Esophagus (tissue), 2 donors: ENCODE results near the gene CLEC4G. TPM values are rescaled to one million over a fixed set of nuclear protein-coding genes. Genes with fewer than 3 reads are reported as not detected.

ENCODE experiments used
- H3K27ac ChIP-seq, 2 donors: one replicate each; pipeline ENCODE4 v1.5.1; 2013; ENCODE audit warnings: low read depth in 2 of 2, mild to moderate bottlenecking in 2 of 2, inconsistent platforms in 1 of 2, low read length in 1 of 2, moderate library complexity in 1 of 2
- H3K27me3 ChIP-seq, 2 donors: one replicate each; pipeline ENCODE4 v1.6.1; 2013; ENCODE audit warnings: low read length in 2 of 2, control low read depth in 1 of 2, mild to moderate bottlenecking in 1 of 2; ENCODE audit not compliant: insufficient read depth in 2 of 2, control insufficient read depth in 1 of 2
- H3K36me3 ChIP-seq, 2 donors: one replicate each; pipeline ENCODE4 v1.6.1; 2013; ENCODE audit warnings: low read length in 1 of 2; ENCODE audit not compliant: control insufficient read depth in 2 of 2, insufficient read depth in 2 of 2
- H3K4me1 ChIP-seq, 2 donors: one replicate each; pipeline ENCODE4 v1.6.1; 2013; ENCODE audit warnings: low read length in 1 of 2; ENCODE audit not compliant: control insufficient read depth in 2 of 2, insufficient read depth in 2 of 2
- H3K4me3 ChIP-seq, 2 donors: one replicate each; pipeline ENCODE4 v1.5.1; 2013; ENCODE audit warnings: low read length in 2 of 2, mild to moderate bottlenecking in 2 of 2, low read depth in 1 of 2, moderate library complexity in 1 of 2
- H3K9me3 ChIP-seq, 2 donors: one replicate each; pipeline ENCODE4 v1.6.1; 2013; ENCODE audit warnings: mild to moderate bottlenecking in 2 of 2, low read depth in 1 of 2, low read length in 1 of 2, moderate library complexity in 1 of 2; ENCODE audit not compliant: control insufficient read depth in 2 of 2, insufficient read depth in 1 of 2
- WGBS, 2 donors: extraction: QIAGEN DNeasy Blood & Tissue Kit; methylation state at CpG; one replicate each; pipeline ENCODE4 v1.1.7; 2013; 5-methylcytosine and 5-hydroxymethylcytosine counted together
- polyA plus RNA-seq, 2 donors: library from polyadenylated mRNA; stranded (reverse); fragments of 200-250 nt; gene quantifications; one replicate each; pipeline ENCODE4 v1.2.3, GENCODE V29; 2013
- donor health status: healthy with polysubstance abuse.
- donor health status: Bipolar disorder and iron deficiency.

The CLEC4G gene
- polyA plus RNA-seq, 2 donors, result 0.27 TPM; not detected in 1

DNA sequence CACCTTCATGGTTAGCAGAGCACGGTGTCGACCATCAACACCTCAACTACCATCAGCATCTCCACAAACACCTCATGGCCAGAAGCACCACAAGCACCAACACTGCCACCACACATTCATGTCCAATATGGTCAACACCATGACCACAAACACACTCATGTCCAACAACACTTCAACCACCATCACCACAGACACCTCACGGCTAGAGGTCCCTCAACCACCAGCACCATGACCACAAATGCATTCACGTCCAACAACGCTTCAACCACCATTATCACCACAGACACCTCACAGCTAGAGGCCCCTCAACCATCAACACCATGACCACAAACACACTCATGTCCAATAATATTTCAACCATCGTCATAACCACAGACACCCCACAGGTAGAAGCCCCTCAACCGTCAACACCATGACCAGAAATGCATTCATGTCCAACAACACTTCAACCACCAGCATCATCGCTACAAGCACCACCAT lies 41.1 kb downstream of the CLEC4G start:
- 80 to 82% methylated on average over 8 of the region's 8 CpGs for WGBS, 2 donors
- no peaks in the 10 kb centered on the region for H3K4me1 ChIP-seq
- H3K4me3 ChIP-seq, result no peak overlapping the region
- no peak overlapping the region for H3K27ac ChIP-seq
- H3K9me3 ChIP-seq, result peaks cover 0 to 4% of the 10 kb centered on the region in 2 donors
- H3K36me3 ChIP-seq, result no peaks in the 10 kb centered on the region
- H3K27me3 ChIP-seq, result peaks cover 0 to 3% of the 10 kb centered on the region in 2 donors

DNA sequence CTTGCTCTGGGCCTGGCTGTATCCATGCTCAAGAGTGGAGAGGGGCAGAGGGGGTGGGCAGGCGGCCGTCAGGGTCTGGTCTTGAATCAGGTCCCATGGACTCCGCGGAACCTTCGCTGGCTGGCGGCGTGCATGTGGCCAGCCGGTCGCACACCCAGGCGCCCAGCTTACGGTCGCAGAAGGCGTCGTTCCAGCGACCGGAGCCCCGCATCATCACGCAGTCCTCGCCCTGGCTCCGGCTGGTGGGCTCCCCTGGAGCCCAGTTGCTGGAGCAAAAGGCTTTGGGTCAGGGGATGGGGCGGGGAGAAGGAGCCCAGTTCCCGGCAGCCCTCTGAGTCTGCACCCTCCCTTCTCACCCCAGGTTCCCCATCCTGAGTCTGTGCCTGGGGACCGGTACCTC lies 42.7 kb downstream of the CLEC4G start:
- 27 to 32% methylated on average over 22 to 23 of the region's 23 CpGs for WGBS, 2 donors
- Histone ChIP-seq H3K4me1 (no peaks in the 10 kb centered on the region), H3K9me3 (peaks cover 0 to 4% of the 10 kb centered on the region in 2 donors), H3K4me3 (no peak overlapping the region), H3K27ac (no peak overlapping the region), H3K36me3 (no peaks in the 10 kb centered on the region), H3K27me3 (peaks cover 0 to 3% of the 10 kb centered on the region in 2 donors)

DNA sequence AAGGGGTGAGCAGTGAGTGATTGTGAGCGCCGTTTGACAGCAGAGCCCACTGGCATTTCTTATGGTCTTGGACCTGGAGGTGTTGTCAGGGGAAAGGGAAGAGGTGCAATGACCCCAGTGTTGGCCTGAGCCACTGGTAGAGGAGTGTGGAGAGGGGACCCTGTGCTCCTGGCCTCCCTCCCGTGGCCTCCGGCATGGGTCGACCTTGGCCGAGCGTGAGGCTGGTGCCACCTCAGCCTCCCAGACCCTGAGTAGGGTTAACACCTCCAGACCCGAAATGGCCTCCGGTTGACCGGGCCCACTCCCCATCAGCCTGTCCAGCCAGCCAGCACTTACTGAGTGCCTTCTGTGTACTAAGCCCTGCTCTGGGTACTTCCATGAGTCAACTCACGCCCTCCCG lies 44.7 kb downstream of the CLEC4G start:
- WGBS, 2 donors, result 80 to 86% methylated on average over 12 of the region's 12 CpGs
- Histone ChIP-seq H3K4me3 (no peak overlapping the region), H3K27me3 (peaks cover 0 to 3% of the 10 kb centered on the region in 2 donors), H3K4me1 (peaks cover 0 to 4% of the 10 kb centered on the region in 2 donors), H3K36me3 (peaks cover 0 to 9% of the 10 kb centered on the region in 2 donors), H3K9me3 (peaks cover 0 to 4% of the 10 kb centered on the region in 2 donors), H3K27ac (no peak overlapping the region)

DNA sequence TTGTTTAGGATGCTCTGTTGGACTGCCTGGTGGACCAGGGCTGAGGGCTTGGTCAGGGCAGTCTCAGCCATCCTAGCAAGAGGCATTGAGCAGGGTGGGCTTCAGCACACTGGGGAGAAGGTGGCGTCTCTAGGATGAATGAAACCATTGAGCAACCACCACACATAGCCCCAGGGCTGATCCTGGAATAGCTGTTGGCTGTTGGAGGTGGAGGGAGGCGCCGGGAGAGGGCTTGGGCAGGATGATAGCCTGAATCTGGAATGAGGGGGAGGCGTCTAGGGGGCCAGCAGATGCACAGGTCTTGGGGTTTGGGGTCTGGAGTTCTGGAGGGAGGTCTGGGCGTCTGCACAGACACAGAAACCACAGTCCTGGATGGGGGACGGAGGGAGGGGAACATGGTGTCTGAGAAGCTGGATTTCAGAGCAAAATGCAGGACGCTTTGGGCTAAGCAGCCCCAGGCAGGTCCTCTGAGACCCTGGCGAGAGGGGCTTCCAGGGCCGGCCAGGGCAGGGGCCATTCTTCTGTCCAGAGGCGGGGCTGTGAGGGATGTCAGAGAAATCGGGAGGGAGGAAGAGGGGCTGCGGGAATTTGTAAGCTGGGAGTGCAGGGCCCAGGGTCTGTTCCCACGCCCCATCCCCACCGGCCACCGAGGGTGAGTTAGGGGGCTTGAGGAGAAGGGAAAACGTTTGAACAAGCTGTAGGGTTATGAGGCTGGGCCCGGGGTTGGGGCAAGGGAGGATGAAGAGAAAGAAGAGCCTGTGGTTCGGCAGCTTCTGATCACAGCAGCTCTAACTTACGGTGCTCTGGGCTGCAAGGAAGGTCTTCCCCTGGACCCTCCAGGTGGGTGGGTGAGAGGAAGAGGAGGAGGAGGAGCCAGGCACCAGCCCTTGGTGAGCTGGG lies 46.1 kb downstream of the CLEC4G start:
- peaks cover 0 to 12% of the 10 kb centered on the region in 2 donors for H3K4me1 ChIP-seq
- WGBS, 2 donors, result 43% methylated on average over 19 of the region's 19 CpGs
- H3K9me3 ChIP-seq, result peaks cover 0 to 2% of the 10 kb centered on the region in 2 donors
- H3K4me3 ChIP-seq, result no peak overlapping the region
- H3K27me3 ChIP-seq, result no peaks in the 10 kb centered on the region
- H3K27ac ChIP-seq, result no peak overlapping the region
- peaks cover 0 to 10% of the 10 kb centered on the region in 2 donors for H3K36me3 ChIP-seq

DNA sequence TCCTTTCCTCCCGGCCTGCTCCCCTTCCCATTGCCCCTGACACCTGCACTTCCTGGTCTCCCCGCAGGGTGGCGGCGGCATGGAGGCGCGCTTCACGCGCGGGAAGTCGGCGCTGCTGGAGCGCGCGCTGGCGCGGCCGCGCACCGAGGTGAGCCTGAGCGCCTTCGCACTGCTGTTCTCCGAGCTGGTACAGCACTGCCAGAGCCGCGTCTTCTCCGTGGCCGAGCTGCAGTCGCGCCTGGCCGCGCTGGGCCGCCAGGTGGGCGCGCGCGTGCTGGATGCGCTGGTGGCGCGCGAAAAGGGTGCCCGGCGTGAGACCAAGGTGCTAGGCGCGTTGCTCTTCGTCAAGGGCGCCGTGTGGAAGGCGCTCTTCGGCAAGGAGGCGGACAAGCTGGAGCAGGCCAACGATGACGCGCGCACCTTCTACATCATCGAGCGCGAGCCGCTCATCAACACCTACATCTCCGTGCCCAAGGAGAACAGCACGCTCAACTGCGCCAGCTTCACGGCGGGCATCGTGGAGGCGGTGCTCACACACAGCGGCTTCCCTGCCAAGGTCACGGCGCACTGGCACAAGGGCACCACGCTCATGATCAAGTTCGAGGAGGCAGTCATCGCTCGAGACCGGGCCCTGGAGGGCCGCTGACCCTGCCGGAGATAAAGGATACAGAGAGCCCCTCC lies 49.6 kb downstream of the CLEC4G start:
- 83 to 84% methylated on average over 74 of the region's 74 CpGs for WGBS, 2 donors

DNA sequence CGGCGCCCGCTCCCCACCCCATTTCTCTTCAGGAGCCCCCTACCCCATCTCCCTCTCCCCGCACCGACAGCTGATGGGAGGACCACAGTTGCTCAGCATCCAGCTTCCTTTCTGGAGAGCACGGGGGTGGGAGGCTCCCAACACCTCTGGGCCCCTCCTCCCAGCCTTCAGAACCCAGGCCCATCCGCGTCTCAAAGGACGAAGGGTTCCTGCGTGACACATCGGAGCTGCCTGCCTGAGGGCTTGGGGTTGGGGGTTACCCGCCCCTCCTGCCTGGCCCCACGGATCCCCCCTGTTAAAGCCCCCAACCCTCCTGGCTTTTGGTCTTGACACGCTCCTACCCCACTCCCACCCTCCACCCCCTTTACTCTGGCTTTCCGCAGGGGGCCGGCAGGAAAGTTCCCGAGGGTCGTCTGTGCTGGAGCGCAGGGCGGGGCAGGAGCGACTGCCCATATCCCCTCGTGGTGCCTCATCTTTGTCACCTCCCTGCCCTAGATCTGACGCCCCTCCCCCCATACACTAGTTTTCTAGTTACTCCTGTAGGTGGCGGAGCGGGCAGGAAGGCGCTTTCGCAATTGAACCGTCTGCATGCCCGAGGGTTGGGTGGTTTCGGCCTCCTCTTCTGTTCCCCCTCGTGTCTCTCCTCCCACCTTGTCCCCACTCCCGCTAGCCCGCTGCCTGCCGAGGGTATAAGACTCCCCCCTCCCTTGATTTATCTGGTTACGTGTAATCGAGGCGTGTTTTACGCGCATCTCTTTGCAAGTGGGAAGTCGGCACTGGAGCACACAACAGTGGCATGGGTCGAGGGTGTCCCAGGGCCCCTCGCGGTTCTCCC lies 50.4 kb downstream of the CLEC4G start:
- 3 to 6% methylated on average over 43 of the region's 43 CpGs for WGBS, 2 donors
- Histone ChIP-seq H3K4me3 (peak overlapping the region; percentile 95 to 99), H3K27ac (peak overlapping the region; percentile 66 to 77), H3K9me3 (no peaks in the 10 kb centered on the region), H3K27me3 (no peaks in the 10 kb centered on the region), H3K36me3 (peaks cover 0 to 10% of the 10 kb centered on the region in 2 donors), H3K4me1 (peaks cover 0 to 21% of the 10 kb centered on the region in 2 donors)

More for the DNA sequence above, 49.6 kb downstream of the CLEC4G start:
- Histone ChIP-seq H3K9me3 (no peaks in the 10 kb centered on the region), H3K4me3 (peak overlapping the region in 1 of 2 donors; percentile 95), H3K4me1 (peaks cover 0 to 21% of the 10 kb centered on the region in 2 donors), H3K27ac (no peak overlapping the region), H3K27me3 (no peaks in the 10 kb centered on the region), H3K36me3 (peaks cover 0 to 10% of the 10 kb centered on the region in 2 donors)

DNA sequence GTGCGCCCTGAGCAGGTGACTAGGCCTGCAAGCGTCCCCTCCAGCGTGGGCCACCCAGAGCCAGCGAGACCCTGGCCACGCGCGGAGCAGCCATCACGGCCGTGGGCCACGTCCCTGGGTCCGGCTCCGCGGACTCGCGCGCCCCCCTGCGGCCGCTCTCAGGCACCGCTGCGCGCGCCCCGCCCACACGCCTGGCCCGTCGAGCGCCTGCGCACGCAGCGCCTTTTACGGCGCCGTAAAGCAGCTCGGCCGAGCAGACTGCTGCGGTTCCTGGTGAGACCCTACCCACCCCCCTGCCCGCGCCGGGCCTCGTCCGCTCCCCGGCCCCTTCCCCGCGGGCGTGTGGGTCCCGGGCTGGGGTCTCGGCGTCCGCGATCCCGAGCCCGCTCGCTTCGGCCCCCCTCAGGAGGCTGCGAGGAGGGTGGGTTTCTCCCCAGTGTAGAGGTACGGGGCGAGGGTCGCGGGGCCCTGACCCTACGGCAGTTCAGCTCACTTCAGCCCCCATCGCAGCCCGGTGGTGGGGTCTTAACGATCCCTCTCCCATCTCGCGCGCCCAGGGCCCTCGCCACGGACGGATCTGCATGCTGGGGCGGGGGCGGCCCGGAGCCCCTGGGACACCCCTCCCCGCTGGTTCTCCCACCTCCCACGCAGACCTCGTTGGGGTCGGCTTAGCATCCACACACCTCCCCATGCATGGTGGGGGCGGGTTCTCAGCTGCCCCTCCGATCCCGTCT lies 51.1 kb downstream of the CLEC4G start, which contains the start of gene TRAPPC5:
TSS of gene TRAPPC5 (plus strand) at position 228 of the 734 bp plus-strand sequence. CDS start 1,421 bp downstream, outside the sequence.
- Histone ChIP-seq H3K27me3 (no peaks in the 10 kb centered on the region), H3K4me1 (peaks cover 0 to 21% of the 10 kb centered on the region in 2 donors), H3K4me3 (peak within 1 kb of the TSS; percentile 95 to 99), H3K27ac (peak within 1 kb of the TSS; percentile 66 to 77), H3K36me3 (peaks cover 0 to 10% of the 10 kb centered on the region in 2 donors), H3K9me3 (no peaks in the 10 kb centered on the region)
- 0 to 1% methylated on average over 65 to 79 of the region's 79 CpGs for WGBS, 2 donors

DNA sequence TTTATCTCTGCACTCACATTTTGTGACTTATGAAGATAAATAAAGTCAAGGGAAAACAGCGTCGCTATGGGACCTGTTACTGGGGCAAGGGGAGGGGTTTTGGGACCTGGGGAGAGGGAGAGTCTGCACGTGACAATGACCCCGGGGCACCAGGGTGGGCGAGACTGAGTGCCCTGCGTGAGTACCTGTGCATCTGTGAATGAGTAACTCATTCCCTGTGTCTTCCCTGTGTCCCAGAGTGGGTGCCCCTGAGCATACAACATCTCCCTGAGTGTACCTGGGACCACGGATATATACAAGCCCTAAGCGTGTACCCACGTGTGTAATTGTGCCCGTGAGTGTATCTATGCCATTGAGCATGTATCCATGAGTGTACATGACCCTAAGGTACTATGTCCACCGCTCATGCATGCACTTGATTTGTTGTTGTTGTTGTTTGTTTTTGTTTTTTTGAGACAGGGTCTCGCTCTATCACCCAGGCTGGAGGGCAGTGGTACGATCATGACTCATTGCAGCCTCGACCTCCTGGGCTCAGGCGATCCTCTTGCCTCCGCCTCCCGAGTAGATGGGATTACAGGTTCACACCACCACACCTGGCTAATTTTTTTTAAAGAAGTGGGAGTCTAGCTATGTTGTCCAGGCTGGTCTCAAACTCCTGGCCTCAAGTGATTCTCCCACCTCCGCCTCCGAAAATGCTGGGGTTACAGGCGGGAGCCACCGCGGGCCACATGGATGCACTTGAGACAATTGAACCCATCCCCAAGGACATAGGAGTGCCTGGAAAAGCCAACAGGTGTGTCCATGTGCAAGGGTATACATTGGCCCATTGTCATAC lies 51.9 kb downstream of the CLEC4G start:
- peaks cover 0 to 10% of the 10 kb centered on the region in 2 donors for H3K36me3 ChIP-seq
- H3K27me3 ChIP-seq, result no peaks in the 10 kb centered on the region
- H3K4me1 ChIP-seq, result peaks cover 0 to 21% of the 10 kb centered on the region in 2 donors
- H3K27ac ChIP-seq, result no peak overlapping the region
- WGBS, 2 donors, result 39 to 40% methylated on average over 22 of the region's 22 CpGs
- peak overlapping the region; percentile 95 to 99 for H3K4me3 ChIP-seq
- no peaks in the 10 kb centered on the region for H3K9me3 ChIP-seq
